Esophagus squamous epithelium (tissue), 4 donors: ENCODE data around the gene CLCNKB.

Experiments used
- CTCF ChIP-seq, 6 experiments: fragments of 450-650 bp in 4 of 6; fragments of 200-600 bp in 2 of 6; sonication (generic) in 2 of 6; IDR thresholded peaks; one replicate each; pipeline ENCODE4 v1.5.1; 2016 to 2019; ENCODE audit warnings: antibody characterized with exemption in 6 of 6, mild to moderate bottlenecking in 4 of 6, moderate library complexity in 4 of 6
- POLR2A ChIP-seq, 4 donors: fragments of 450-650 bp; IDR thresholded peaks; one replicate each; pipeline ENCODE4 v1.6.1; 2017; ENCODE audit warnings: antibody characterized with exemption in 4 of 4, mild to moderate bottlenecking in 4 of 4, moderate library complexity in 3 of 4

GRCh38 chr1:16010837-16011236 lies 32.7 kb upstream of the CLCNKB start:
- TF ChIP-seq CTCF (IDR thresholded peaks at IDR 0.05): no peak
- TF ChIP-seq POLR2A (IDR thresholded peaks at IDR 0.05): no peak
